Placental pericyte (primary cell): Measurements from ENCODE around the gene RPL22L1. TPM values are rescaled to one million over a fixed set of nuclear protein-coding genes. Genes with fewer than 3 reads are reported as not detected.

Source experiments
- total RNA-seq: library from RNA; depleted of rRNA; stranded (reverse); fragments of >200 nt; gene quantifications from 2 replicates; pipeline ENCODE4 v1.2.3, GENCODE V29; 2012

RPL22L1 gene
- total RNA-seq, result 86.0 and 133 TPM in 2 replicates

DNA sequence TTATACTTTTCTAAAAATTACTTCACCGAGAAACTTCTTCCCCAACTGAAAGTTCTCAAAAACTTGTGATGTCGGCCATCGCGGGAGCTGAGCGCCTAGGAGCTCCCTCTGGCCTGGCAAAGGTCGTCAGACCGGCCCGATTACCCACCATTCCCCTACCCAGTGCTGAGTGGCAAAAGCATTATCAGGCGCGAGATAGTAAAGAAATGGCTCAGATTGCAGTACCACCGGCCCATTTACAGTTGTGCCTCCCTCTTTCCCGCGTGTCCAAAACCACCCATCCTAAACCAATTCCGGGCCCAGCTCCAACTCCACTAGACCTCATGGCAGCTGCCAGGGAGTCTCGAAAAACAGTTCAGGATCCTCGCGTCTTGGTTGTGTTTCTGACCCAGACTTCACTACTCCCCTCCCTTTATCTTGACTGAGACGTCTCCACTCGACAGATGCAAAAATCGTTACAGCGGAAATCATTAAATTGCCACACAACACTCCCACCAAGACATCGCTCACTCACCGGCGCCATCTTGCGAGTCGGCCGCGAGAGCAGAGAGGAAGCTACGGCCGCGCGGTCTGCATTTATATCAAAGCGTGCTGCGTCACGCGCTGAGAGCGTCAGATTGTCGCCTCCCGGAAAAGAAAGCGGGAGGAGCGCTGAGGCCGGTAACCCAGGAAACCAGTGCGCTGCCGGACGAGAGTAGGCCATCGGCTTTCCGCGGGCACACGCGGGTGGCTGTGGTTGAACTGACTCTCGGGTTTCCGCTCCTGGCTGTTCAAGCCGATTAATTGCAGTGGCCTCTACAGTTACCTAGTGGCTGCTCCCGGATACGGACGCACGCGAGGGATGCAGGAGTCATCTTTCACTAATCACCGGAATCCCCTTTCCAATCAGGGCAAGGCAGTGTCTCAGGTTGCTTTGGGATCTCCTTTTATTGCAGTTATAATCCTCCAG lies at the start of gene RPL22L1:
Gene RPL22L1, minus strand, starts transcription at position 551 of the 949 bp plus-strand sequence. Its CDS starts 28 bp downstream, at position 523.

DNA sequence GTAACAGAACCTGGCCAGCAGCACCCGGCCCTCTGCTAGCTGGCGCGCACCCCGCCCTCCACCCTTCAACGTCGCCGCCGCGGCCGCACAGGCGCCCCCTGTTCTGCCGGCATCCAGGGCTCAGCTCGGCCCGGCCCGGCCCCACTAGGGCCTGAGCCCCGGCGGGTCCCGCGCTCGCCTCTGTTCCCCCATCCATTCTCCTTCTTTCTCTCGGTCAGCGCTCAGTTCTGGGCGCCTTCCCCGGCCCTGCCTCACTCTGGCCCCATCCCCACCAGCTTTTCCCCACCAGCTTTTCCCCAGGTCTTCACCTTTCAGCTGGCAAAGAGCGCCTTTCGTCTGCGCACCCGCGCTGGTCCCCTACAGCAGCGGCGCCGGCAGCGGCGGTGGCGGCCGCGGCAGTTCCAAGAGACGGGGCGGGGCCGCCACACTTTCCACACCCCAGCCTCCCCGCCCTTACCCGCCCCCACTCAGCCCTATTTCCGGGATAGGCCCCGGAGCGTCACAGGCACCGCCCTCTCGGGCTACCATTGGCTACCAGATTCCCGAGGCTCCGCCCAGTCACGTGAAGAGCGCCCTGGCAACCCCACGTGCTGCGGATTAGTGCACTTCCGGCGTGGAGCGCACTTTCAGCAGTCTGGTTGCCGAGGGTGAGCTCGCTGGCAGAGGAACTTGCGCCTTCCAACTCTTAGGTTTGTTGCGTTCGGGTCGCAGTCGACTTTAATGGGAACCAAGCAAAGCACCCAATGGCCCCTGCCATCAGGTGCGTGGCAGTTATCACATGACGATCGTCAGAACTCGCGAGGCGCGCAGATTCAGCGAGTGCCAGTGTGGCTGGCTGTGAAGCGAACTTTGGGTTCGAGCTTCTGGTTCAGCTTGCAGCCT lies 38.5 kb upstream of the RPL22L1 start, which contains the start of gene EIF5A2:
Gene EIF5A2, minus strand, starts transcription at position 403 of the 882 bp plus-strand sequence. CDS start 831 bp downstream, outside the sequence.

Other genes starting within 250 kb of the RPL22L1 start
- gene EIF5A2, start 38.4 kb upstream of the RPL22L1 start, total RNA-seq, result 11.2 and 11.6 TPM in 2 replicates
- not detected in 2 replicates for gene SLC2A2, start 156.5 kb upstream of the RPL22L1 start, total RNA-seq